Renal cortical epithelial cell (primary cell): ENCODE measurements around the gene GOSR2. TPM values are rescaled to one million over a fixed set of nuclear protein-coding genes. Genes with fewer than 3 reads are reported as not detected.

Experiments used
- DNase-seq: peaks from one replicate; pipeline ENCODE4 v3.0.0-alpha.2; 2011; ENCODE audit warnings: low read depth
- total RNA-seq: library from RNA; depleted of rRNA; stranded (reverse); fragments of >200 nt; gene quantifications from 2 replicates; pipeline ENCODE4 v1.2.3, GENCODE V29; 2014

The GOSR2 gene
- 34.2 and 58.2 TPM in 2 replicates for total RNA-seq

GRCh38 chr17:46922804-46923635 lies at the start of gene GOSR2:
Gene GOSR2 (plus strand): TSS chr17:46923160. CDS start chr17:46923193, 33 bp downstream.
- peak; percentile 86 for DNase-seq

DNA sequence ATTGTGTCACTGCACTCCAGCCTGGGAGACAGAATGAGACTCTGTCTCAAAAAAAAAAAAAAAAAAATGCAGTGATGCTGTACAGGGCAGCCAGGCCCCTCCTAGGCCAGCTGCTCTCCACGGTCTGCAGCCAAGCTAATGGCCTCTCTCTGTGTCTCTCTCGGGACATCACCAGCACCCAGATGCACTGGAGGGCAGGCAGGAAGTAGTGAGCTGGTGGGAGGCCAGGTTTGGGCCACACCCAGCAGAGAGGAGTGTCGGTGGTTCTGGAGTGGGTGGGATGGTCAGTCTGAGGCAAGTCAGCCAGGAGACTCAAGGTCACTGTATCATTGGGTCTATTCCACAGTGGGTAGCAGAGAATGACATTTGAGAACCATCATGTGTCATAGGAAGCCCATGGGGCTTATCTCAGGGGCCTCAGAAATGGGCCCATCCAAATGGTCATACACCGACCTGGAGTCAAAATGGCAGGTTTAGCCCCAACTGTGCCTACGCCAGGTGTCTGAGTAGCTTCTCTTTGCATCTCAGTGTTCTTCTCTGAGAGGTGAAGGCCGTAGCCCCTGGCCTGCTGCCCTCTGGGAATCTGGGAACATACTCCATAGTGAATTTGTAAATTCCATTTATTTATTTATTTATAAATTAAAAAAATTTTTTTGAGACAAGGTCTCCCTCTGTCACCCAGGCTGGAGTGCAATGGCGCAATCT lies 48.9 kb upstream of the GOSR2 start:
- no peak for DNase-seq

DNA sequence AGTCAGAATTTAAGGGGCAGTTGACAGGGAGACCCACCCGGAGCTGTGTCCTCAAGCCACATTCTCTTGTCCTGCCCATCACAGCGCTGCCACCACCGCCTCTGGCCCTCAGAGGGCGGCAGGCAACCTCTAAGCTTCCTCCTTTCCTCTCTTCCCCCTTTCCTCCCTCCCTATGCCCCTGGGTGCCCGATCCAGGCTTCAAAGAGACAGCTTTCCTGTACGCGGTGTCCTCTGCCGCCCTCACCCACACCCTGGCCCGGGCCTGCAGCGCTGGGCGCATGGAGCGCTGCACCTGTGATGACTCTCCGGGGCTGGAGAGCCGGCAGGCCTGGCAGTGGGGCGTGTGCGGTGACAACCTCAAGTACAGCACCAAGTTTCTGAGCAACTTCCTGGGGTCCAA lies 48.1 kb upstream of the GOSR2 start:
- no peak for DNase-seq

DNA sequence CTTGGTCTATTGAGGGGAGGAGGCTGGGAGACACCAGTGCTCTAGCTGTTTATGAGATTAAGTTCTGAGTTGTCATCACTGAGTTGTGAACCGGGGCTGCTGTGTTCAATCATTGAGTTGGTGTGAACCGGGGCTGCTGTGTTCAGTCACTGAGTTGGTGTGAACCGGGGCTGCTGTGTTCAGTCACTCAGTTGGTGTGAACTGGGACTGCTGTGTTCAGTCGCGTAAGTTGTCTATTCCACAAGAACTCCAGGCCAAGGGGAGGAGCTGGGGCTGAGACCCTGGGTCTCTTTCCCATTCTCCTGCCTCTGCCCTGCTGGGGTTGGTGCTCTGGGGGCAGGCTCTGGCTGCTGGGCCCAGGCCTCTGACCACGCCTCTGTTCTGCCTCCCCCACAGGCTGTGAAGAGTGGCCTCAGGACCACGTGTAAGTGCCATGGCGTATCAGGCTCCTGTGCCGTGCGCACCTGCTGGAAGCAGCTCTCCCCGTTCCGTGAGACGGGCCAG lies 47.1 kb upstream of the GOSR2 start:
- no peak for DNase-seq

DNA sequence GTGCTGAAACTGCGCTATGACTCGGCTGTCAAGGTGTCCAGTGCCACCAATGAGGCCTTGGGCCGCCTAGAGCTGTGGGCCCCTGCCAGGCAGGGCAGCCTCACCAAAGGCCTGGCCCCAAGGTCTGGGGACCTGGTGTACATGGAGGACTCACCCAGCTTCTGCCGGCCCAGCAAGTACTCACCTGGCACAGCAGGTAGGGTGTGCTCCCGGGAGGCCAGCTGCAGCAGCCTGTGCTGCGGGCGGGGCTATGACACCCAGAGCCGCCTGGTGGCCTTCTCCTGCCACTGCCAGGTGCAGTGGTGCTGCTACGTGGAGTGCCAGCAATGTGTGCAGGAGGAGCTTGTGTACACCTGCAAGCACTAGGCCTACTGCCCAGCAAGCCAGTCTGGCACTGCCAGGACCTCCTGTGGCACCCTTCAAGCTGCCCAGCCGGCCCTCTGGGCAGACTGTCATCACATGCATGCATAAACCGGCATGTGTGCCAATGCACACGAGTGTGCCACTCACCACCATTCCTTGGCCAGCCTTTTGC lies 46.5 kb upstream of the GOSR2 start:
- no peak for DNase-seq

DNA sequence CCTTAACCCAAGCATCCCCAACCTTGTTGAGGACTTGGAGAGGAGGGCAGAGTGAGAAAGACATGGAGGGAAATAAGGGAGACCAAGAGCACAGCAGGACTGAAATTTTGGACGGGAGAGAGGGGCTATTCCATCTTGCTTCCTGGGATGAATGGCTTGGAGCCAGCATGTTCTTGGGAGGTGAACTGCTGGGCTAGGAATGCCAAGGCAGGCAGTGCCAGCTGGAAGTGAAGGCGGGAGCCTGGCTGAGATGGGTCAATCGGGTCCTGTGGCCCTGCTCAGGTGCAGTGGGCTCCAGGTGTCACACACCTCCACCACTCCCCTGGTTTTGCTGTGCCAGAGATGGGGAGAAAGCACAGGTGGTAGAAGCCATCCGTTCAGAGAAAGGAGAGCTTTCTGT lies 46.0 kb upstream of the GOSR2 start:
- no peak for DNase-seq

DNA sequence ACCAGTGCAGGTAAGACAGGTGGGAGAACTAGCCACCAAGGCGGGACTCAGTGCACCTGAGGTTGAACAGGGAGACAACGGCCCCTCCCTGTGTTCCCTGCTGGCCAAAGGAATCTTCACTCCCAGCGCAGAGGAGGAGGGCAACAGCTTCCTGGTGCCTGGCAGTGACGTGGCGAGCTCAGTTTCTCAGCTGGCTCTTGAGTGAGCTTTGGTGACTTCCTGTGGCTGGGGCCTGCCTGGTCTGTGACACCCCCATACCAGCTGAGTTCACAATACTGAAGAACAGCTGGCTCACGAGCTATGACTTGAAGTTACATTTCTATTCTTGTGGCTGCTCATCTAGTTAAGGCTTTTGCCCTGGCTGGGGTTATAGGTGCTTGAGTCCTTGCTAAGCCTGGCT lies 45.5 kb upstream of the GOSR2 start:
- DNase-seq, result no peak

GRCh38 chr17:46878055-46878454 lies 44.9 kb upstream of the GOSR2 start:
- no peak for DNase-seq

DNA sequence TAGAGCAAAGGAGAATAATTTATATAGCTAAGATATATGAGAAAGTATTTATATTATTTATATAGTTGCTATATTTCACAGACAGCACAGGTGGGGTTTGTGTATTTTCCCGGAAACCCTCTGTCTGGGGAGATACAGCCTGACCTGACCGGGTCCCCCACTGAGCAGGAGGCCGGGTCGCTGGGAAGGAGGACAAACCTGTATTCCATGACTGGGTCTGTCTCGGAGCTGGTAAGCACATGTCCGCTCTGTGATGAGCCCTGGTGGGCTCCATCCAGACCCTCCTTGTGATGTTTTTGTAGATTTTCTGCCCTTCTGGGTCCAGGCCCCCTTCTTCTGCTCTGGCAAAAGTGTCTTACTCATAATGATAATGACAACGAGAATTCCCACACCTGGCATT lies 43.9 kb upstream of the GOSR2 start:
- no peak for DNase-seq

- no peak for DNase-seq
Measured at GRCh38 chr17:46881015-46881414, 41.9 kb upstream of the GOSR2 start.

GRCh38 chr17:46882666-46883065 lies 40.3 kb upstream of the GOSR2 start:
- no peak for DNase-seq

DNA sequence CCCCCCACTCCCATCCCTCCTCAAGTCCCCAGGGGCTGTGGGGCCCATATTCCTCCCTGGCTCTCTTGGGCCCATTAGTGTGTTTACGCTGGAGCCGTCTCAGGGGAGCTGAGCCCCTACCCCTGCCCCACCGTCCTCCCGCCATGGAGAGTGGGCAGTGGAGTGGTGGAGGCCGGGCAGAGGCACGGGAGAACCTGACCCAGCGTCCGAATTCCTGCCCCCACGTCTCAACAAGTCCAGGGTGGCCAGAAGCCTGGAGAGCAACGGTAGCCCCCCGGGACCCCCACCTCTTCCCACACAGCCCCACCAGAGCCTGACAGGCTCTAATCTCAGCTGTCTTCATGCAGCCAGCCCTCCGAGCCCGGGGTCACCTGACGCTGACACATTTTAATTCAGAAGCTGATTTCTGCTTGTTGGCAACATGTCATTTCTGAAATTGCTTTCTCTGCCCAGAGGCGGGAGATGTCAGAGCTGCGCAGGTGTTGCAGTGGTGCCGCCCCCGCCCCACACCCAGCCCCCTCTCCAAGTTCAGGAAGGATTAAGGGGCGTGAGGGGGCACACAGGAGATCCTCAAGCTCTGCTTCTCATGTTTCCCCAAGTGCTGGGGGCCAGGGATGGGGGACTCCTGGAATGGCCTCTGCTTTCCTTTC lies 39.0 kb upstream of the GOSR2 start:
- DNase-seq, result no peak

DNA sequence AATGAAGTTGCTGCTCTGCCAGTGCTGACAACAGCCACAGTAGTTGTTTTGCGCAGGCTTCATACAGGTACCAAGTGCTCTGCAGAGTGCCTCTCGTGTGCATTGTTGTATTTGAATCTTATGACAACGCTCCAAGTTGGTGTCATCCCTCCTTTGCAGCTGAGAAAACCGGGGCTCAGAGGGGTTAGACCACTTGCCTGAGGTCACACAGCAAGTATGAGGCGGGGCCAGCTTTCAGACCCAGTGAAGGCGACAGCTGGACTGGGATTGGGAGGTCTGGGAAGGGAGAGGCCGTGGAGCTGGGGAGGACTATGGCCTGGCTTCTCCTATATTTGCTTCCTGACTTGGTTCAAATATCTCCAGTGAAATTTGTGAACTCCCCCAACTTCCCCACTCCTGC lies 38.4 kb upstream of the GOSR2 start:
- DNase-seq, result no peak

DNA sequence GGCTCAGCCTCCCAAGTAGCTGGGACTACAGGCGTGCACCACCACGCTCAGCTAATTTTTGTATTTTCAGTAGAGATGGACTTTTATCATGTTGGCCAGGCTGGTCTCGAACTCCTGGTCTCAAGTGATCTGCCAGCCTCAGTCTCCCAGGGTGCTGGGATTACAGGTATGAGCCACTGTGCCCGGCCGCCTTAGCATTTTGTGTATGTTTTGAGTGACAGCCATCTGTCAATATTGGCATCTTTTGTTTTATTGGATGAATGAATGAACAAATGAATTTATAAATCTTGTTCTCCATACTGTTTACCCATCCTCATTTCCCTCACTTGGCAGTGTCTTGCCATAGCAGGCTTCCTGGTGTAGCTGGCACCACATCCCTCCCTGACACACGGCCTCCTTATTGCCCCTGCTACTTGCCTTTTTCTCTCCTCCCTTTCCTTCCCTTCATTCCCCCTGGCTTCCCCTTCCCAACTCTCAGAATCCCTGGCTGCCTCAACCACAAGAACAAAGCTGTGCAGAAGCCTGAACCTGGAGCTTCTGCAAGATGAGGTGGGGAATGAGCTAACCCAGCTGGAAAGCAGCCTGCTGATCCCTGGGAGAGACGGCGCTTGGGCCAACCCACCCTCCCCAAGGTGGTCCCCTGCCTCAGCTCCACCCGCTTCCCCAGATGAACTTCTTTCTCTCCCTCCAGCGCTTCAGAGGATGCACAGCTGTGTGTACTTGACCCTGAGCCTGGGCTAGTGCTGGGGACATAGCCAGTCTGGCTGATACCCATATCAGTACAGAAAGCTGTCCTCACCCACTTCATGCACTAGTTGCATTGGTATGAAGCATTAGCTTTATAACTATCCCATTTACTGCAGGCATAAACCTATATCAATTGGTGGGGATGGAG lies 37.3 kb upstream of the GOSR2 start:
- no peak for DNase-seq

DNA sequence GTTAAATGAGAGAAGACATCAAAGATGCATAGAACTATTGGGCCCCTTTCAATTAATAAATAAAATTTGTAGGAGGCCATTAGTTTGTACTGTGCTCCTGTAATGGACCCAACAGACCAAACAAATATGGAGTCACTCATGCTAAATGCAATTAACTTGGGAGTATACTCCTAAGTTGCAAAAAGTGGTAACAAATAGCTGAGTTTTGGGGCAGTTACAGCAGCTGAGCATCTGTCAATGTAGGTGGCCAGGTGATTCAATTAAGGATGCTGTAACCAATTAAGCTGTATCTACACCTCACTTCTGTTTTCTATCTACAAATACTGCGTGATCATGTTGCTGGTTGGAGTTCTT lies 36.7 kb upstream of the GOSR2 start:
- no peak for DNase-seq

- no peak for DNase-seq
Measured at GRCh38 chr17:46887717-46888116, 35.2 kb upstream of the GOSR2 start.

GRCh38 chr17:46888727-46889126 lies 34.2 kb upstream of the GOSR2 start:
- DNase-seq, result no peak

DNA sequence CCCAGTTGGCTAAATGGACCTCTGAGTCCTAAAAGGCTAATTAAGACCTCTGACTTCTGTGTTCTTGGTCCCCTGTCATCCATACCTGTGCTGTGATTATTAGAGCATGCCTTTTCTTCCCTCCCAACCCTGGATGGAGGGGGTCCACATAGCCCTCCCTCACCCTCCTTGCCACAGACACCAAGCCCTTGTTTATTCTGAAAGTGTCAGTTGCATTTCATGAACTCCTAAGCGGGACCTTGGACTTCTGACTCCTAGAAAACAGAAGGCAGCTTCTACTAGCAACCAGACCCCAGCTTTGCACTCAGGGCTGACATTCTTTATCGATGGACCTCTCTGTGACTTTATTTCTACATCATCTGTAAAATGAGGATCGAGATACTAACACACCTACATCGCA lies 33.4 kb upstream of the GOSR2 start:
- DNase-seq, result no peak

DNA sequence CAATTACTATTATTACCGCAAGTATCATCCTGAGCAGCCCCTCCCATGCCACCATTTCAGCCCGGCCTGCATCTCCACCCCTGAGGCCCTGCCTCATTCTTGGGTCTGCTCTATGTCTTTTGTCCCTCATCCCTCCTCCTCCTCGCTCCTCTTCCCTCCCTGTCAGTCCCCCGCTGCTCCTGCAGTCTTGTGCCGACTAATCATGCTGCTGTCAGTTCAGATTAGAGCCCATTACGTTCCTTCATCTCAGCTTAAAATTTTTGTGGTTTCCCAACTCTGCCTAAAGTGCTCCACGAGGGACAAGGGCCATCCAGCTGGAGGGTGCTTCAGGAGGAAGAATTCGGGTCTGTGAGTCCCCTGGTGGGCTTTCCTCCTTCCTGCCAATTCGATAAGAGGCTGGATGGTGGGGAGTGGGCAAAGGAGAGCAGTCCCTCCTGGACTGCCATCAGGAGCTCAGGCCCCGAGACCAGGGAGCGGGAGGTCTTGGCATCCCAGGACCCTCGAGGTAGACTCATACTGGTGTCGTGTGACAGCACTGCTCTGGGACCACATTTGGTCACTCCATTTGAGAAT lies 32.9 kb upstream of the GOSR2 start:
- DNase-seq, result no peak

DNA sequence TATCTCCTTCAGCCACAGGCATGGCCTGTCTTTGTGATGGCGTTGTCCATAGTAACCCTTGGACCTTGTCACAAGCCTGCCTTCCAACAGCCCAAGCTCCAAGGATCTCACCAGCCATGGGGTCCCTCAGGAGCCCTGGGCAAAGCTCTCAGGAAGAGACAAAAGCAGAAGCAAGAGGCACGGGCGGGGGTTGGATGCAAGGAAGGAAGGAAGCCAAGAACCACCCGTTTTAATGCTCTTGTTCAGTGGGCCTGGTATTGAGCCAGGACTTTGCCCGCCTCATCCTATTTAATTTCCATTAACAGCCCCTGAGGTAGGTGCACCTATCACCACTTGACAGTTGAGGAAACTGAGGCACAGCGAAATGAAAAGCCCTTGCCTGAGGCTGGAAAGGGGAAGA lies 32.3 kb upstream of the GOSR2 start:
- DNase-seq, result no peak

GRCh38 chr17:46892192-46892703 lies 30.7 kb upstream of the GOSR2 start:
- DNase-seq, result no peak
